Testis (tissue), 2 donors: ENCODE data around the gene BSN.

ENCODE experiments used
- POLR2A ChIP-seq: fragments of 450-650 bp; IDR thresholded peaks from one replicate; pipeline ENCODE4 v1.6.1; 2017; ENCODE audit warnings: antibody characterized with exemption, mild to moderate bottlenecking, moderate library complexity
- TF ChIP-seq, protein P1 (sequence below), 3 experiments: fragments of 450-650 bp in 2 of 3; fragments of 200-600 bp in 1 of 3; sonication (generic) in 1 of 3; IDR thresholded peaks; one replicate each; pipeline ENCODE4 v1.5.1; 2016 to 2019; ENCODE audit warnings: antibody characterized with exemption in 3 of 3, mild to moderate bottlenecking in 2 of 3, moderate library complexity in 1 of 3

DNA sequence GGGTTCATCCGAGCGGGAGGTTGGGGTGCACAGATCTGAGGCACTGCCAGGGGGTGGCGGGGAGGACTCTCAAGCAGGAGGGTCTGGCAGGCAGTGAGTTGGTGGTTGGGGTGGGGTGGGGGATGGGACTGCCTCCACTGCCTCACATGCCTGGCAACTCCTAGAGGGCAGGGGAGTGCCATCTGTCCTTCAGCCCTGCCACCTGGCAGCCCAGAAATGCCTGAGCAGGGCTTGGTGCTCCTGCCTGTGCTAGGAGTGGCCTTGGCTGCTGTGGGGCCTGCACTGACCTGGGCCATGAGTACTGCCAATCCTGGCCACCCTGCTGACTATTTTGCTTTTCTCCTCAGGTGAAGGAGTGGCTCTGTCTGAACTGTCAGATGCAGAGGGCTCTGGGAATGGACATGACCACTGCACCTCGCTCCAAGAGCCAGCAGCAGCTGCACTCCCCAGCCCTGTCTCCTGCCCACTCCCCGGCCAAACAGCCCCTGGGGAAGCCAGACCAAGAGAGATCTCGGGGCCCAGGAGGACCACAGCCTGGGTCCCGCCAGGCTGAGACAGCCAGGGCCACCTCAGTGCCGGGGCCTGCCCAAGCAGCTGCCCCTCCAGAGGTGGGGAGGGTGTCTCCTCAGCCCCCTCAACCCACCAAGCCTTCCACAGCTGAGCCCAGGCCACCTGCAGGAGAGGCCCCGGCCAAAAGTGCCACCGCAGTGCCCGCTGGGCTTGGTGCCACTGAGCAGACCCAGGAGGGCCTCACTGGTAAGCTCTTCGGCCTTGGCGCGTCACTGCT lies 87.8 kb downstream of the BSN start:
- TF ChIP-seq POLR2A, result no peak
- TF ChIP-seq, protein P1, sequence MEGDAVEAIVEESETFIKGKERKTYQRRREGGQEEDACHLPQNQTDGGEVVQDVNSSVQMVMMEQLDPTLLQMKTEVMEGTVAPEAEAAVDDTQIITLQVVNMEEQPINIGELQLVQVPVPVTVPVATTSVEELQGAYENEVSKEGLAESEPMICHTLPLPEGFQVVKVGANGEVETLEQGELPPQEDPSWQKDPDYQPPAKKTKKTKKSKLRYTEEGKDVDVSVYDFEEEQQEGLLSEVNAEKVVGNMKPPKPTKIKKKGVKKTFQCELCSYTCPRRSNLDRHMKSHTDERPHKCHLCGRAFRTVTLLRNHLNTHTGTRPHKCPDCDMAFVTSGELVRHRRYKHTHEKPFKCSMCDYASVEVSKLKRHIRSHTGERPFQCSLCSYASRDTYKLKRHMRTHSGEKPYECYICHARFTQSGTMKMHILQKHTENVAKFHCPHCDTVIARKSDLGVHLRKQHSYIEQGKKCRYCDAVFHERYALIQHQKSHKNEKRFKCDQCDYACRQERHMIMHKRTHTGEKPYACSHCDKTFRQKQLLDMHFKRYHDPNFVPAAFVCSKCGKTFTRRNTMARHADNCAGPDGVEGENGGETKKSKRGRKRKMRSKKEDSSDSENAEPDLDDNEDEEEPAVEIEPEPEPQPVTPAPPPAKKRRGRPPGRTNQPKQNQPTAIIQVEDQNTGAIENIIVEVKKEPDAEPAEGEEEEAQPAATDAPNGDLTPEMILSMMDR (IDR thresholded peaks at IDR 0.05), result no peak
